ENCODE data around the gene LRP8.

The LRP8 gene

GRCh38 chr1:53359225-53359933 lies 31.5 kb upstream of the LRP8 start:
- no peak for DNase-seq (ENCODE audit: low read depth)

GRCh38 chr1:53356637-53357036 lies 28.8 kb upstream of the LRP8 start:
- DNase-seq (ENCODE audit: low read depth): no peak

- DNase-seq (ENCODE audit: low read depth): no peak
These were observed 26.2 kb upstream of the LRP8 start for GRCh38 chr1:53354119-53354518.

GRCh38 chr1:53352561-53352960 lies 24.7 kb upstream of the LRP8 start:
- DNase-seq (ENCODE audit: low read depth): no peak

- DNase-seq (ENCODE audit: low read depth): no peak
These were observed 23.2 kb upstream of the LRP8 start for GRCh38 chr1:53350853-53351767.

- no peak for DNase-seq (ENCODE audit: low read depth)
These were observed 22.3 kb upstream of the LRP8 start for GRCh38 chr1:53349968-53350852.

- no peak for DNase-seq (ENCODE audit: low read depth)
These were observed 21.5 kb upstream of the LRP8 start for GRCh38 chr1:53349369-53349835.

GRCh38 chr1:53348486-53349368 lies 20.9 kb upstream of the LRP8 start:
- no peak for DNase-seq (ENCODE audit: low read depth)

- DNase-seq (ENCODE audit: low read depth): no peak
These were observed 18.9 kb upstream of the LRP8 start for GRCh38 chr1:53346814-53347176.

GRCh38 chr1:53345996-53346813 lies 18.3 kb upstream of the LRP8 start:
- DNase-seq (ENCODE audit: low read depth): no peak

GRCh38 chr1:53344921-53345838 lies 17.3 kb upstream of the LRP8 start:
- no peak for DNase-seq (ENCODE audit: low read depth)

- no peak for DNase-seq (ENCODE audit: low read depth)
These were observed 16.2 kb upstream of the LRP8 start for GRCh38 chr1:53343831-53344668.

- DNase-seq (ENCODE audit: low read depth): no peak
These were observed 15.0 kb upstream of the LRP8 start for GRCh38 chr1:53342735-53343470.

GRCh38 chr1:53341961-53342707 lies 14.3 kb upstream of the LRP8 start:
- no peak for DNase-seq (ENCODE audit: low read depth)

GRCh38 chr1:53341521-53341895 lies 13.6 kb upstream of the LRP8 start:
- no peak for DNase-seq (ENCODE audit: low read depth)

- DNase-seq (ENCODE audit: low read depth): no peak
These were observed 13.0 kb upstream of the LRP8 start for GRCh38 chr1:53340660-53341520.

Data from stimulated activated CD8-positive, alpha-beta memory T cell treated with anti-CD3 and anti-CD28 coated beads, Interleukin-15, amount 100 ng/mL, for 24 hours (primary cell).